ENCODE results near the gene MKNK1.
A peak's percentile ranks its signal among the peaks of the same experiment; 100 is the strongest.

MKNK1 gene

GRCh38 chr1:46557403-46557802 is 46.7 kb downstream of the MKNK1 start:
- DNase-seq = no peak

- DNase-seq = no peak
These were observed 47.2 kb downstream of the MKNK1 start for GRCh38 chr1:46556822-46557221.

- no peak for DNase-seq
These were observed 48.0 kb downstream of the MKNK1 start for GRCh38 chr1:46555826-46556619.

- no peak for DNase-seq
These were observed 49.3 kb downstream of the MKNK1 start for GRCh38 chr1:46554597-46555381.

GRCh38 chr1:46554236-46554596 is 49.9 kb downstream of the MKNK1 start:
- DNase-seq = no peak

GRCh38 chr1:46553506-46553905 is 50.6 kb downstream of the MKNK1 start:
- DNase-seq = no peak

- DNase-seq = no peak
These were observed 51.5 kb downstream of the MKNK1 start for GRCh38 chr1:46552357-46553237.

- no peak for DNase-seq
These were observed 52.4 kb downstream of the MKNK1 start, which contains the start of gene KNCN for GRCh38 chr1:46551597-46552095. Gene KNCN (minus strand): TSS chr1:46551647. CDS start chr1:46551215, 432 bp downstream.

- no peak for DNase-seq
These were observed 53.3 kb downstream of the MKNK1 start for GRCh38 chr1:46550751-46551231.

- DNase-seq = peak; percentile 61
These were observed 54.1 kb downstream of the MKNK1 start for GRCh38 chr1:46549697-46550681.

- DNase-seq = no peak
These were observed 56.3 kb downstream of the MKNK1 start for GRCh38 chr1:46547481-46548383.

- no peak for DNase-seq
These were observed 57.9 kb downstream of the MKNK1 start for GRCh38 chr1:46546210-46546609.

GRCh38 chr1:46545784-46546183 is 58.3 kb downstream of the MKNK1 start:
- DNase-seq = no peak

- DNase-seq = no peak
These were observed 59.4 kb downstream of the MKNK1 start for GRCh38 chr1:46544561-46545240.

- no peak for DNase-seq
These were observed 60.1 kb downstream of the MKNK1 start for GRCh38 chr1:46543761-46544560.

- DNase-seq = no peak
These were observed 60.7 kb downstream of the MKNK1 start for GRCh38 chr1:46543382-46543760.

- no peak for DNase-seq
These were observed 64.1 kb downstream of the MKNK1 start for GRCh38 chr1:46539972-46540371.

- no peak for DNase-seq
These were observed 65.9 kb downstream of the MKNK1 start for GRCh38 chr1:46538147-46538546.

GRCh38 chr1:46537651-46538050 is 66.4 kb downstream of the MKNK1 start:
- DNase-seq = no peak

Data from activated gamma-delta T cell treated with Interleukin-2 at 50 U/mL for 16 hours (primary cell).